Activated CD4-positive, alpha-beta T cell treated with anti-CD3 and anti-CD28 coated beads, Interleukin-2, Interleukin-6, amounts not matched to agents 100 ng/mL and 50 ng/mL, durations not matched to agents 16 hours and 8 hours (primary cell): ENCODE measurements around the gene PDE4D.
"Not testable (repeated sequence)": the region's sequence is repeated elsewhere in the genome, so short reads cannot be mapped to it uniquely, and the experiment has no call there.

ENCODE experiments used
- DNase-seq: peaks from one replicate; pipeline ENCODE4 v3.0.0-alpha.2; 2020

Gene PDE4D

GRCh38 chr5:59600998-59601397 lies 292.5 kb downstream of the PDE4D start:
- no peak for DNase-seq

- no peak for DNase-seq
Observed at GRCh38 chr5:59600153-59600552, 293.4 kb downstream of the PDE4D start.

DNA sequence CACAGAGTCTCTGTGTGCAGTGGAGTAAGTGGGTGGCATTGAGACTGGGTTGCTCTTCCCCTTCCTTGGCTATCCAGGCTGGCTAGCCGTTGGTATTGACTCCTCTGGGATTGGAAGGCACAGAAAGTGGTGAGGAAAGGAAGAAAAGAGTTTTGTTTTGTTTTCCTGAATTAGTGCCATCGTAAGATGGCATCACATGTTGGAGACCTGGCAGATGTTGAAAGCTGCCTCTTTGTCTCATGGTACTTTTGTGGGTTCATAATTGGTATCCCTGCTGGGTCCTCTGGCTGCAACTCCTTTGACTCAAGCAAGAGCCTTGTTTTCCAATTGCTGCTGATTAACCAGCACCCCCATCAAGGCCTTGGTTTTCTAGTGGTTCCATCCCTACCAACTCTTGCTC lies 293.8 kb downstream of the PDE4D start:
- DNase-seq, result no peak

DNA sequence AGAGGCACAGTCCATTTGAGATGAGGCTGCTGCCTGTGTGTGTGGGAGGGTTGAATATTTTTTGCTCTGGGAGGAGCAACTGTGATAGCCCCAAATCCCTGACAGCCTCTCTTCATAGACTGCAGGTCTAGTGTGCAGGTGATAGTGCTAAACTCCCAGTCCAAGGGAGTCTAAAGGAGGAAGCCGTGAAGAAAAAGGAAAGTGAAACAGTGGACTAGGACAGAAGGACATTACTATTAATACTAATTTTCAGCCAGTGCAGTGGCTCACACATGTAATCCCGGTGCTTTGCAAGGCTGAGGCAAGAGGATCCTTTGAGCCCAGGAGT lies 295.0 kb downstream of the PDE4D start:
- no peak for DNase-seq

GRCh38 chr5:59597690-59598546 lies 295.6 kb downstream of the PDE4D start:
- DNase-seq, result no peak

- DNase-seq, result no peak
Observed at GRCh38 chr5:59596586-59597350, 296.8 kb downstream of the PDE4D start.

DNA sequence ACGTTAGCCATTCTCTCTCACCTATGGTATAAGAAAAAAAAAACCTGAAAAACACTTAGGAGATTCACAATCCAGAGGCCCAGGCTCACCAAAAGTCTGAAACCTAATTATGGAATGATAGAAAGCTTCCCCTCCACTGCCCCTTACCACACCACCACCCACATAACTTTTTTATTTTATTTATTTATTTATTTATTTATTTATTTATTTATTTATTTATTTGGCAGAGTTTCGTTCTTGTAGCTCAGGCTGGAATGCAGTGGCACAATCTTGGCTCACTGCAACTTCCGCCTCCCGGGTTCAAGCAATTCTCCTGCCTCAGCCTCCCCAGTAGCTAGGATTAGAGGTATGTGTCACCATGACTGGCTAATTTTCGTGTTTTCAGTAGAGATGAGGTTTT lies 299.4 kb downstream of the PDE4D start:
- DNase-seq, result not testable (repeated sequence)

- DNase-seq, result no peak
Observed at GRCh38 chr5:59593439-59594007, 300.0 kb downstream of the PDE4D start.

GRCh38 chr5:59592101-59592500 lies 301.4 kb downstream of the PDE4D start:
- DNase-seq, result no peak

DNA sequence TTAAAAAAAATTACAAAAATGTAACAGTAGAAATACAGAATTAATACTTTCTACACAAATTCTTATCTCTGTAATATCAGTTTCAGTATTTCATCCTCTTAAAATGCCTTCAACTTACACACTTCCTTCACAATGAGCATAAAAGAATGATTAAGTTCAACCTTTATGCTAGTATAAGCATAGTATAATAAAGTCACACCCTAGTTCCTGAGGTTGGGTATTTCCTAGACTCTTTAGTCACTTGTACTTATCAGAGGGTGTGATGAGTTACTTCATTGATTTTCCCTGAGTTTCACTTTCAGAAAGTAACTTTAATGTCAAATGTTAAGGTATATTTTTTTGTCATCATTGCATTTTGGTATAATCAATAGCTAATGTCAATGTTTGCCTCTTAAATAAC lies 302.4 kb downstream of the PDE4D start:
- peak; percentile 46 for DNase-seq

DNA sequence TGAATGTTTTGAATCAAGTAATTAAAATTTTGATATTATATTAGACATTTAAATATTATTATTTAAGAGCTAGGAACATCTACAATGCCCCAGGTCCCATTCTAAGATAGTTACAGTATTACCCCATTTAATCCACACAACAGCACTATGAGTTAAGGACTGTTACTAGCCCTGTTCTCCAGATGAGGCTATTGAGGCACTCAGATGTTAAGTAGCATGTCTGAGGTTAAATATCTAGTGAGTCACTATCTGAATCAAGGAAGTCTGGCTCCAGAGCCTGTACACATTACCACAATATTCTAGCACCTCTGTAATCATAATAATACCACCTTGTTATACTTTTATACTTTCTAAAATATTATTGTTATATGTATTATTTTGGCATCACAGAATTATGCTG lies 304.6 kb downstream of the PDE4D start:
- no peak for DNase-seq

DNA sequence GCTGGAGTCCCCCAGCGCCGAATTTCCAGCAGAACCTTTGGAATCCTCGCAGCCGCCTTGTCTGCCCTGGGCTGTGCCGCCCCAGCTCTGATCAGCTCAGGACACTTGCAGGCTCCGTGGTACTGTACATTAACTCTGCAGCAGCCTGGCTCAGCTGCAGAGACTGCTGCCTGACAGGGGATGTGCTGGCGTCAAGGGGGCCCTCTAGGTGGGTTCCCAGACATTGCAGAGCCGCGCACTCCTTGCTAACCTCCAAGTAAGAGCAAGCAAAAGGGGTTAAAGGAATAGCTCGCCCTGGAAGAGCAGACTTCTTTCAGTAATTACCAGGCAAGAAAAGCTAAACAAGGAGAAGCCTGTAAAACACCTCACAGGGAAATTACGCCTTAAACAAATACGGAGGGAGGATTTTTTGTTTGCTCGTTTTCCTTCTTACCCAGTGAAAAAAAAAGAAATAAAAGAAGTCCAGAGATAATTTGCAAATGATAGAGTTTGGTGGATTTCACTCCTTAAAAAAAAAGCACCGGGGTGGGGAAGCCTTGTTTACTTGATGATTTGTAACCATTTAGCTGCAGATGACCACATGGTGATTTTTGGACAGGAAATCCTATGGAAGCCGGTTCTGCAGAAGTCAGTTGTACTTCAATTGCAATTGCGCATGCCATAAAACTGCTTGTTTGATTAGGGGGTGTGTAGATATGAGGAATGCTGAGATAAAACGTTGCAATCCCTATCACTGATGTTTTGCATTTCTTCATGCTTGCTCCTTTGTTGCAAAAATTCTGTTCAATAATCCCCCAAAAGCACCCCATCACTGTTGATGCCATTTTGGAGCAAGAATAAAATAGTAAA lies 305.8 kb downstream of the PDE4D start:
- no peak for DNase-seq

GRCh38 chr5:59586841-59587240 lies 306.7 kb downstream of the PDE4D start:
- no peak for DNase-seq

GRCh38 chr5:59584858-59585846 lies 308.4 kb downstream of the PDE4D start:
- DNase-seq, result no peak

GRCh38 chr5:59583810-59584562 lies 309.5 kb downstream of the PDE4D start:
- DNase-seq, result no peak

- DNase-seq, result no peak
Observed at GRCh38 chr5:59583151-59583809, 310.2 kb downstream of the PDE4D start.

DNA sequence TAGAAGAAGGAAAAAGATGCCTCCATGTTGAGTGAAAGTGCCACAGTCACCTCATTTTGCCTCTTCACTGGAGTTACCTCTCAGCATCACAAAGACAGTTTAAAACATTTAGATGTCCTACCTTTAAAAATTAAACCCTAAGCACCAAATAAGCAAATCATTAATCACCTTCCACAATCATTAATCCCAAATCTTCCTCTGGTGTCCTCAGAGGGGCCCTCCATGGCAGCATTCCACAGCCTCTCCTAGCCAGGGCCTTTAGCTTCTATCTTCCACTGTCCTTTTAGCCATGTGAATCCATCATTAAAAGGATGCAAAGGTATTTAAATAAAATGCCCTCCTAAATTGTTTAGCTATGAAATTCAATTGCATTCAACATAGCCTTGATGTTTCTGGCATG lies 310.8 kb downstream of the PDE4D start:
- no peak for DNase-seq

DNA sequence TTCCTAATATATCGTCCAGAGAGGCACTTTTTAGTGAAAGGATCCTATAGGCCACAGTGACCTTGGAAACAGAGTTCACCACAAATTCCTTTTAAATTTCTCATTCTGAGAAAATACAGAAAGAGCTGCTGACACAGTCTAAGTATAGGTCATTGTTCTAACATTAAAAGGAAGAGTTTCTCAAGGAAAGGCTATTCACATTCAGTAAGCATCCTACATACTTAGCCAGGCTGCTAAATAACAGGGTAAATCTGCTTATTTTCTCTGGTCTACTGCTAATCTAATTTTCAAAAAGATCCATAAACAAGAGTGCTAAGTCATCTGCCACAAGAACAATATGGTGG lies 313.7 kb downstream of the PDE4D start:
- DNase-seq, result no peak

DNA sequence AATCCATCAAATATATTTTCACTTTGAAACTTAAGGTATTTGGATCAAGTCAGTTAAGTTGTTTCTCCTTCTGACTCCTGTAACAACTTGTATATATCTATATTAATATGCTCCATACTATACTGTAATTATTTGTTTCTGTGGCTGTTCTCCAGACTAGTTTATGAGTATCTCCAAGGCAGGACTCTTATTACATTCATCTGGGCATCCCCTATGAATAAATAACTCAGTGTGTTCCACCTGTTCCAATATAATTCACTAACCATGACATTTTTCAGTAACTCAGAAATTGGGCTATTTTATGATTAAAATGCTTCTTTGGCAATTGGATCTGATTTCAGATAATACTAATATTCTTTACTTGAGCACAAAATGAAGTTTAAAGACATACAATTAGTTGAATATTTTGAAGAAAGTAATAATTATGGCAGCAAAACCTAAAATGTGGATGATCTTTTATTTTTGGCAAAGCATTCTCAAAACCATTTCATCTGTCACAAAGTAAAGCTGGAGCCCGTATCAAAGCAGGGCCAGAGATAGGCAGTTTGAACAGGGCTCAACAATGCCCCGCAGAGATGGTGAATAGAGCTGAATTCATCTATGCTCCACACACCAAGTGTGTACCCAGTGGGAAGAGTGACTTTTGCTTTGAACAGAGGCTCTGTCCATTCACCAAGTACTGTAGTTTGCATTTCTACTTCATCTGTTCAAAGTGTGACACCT lies 314.3 kb downstream of the PDE4D start:
- no peak for DNase-seq

GRCh38 chr5:59577485-59577884 lies 316.0 kb downstream of the PDE4D start:
- DNase-seq, result no peak
